GM10248 (cell line): Measurements from ENCODE around the gene GLRX2.
"Not testable (repeated sequence)": the region's sequence is repeated elsewhere in the genome, so short reads cannot be mapped to it uniquely, and the experiment has no call there.

ENCODE experiments used
- CTCF ChIA-PET: fragments of 300-600 bp; sonication (Branson Sonifier 250); formaldehyde crosslinking; extraction: SDS; loops from one replicate; lab custom pipeline; 2021; ENCODE audit warnings: antibody characterized with exemption; lab: Yijun Ruan, JAX
- POLR2A ChIA-PET: fragments of 350-650 bp; sonication (Branson Sonifier 250); formaldehyde crosslinking; extraction: SDS; loops from one replicate; lab custom pipeline; 2020; ENCODE audit warnings: antibody characterized with exemption; lab: Yijun Ruan, JAX
- DNase-seq: peaks from one replicate; pipeline ENCODE4 v3.0.0; 2012; ENCODE audit errors: extremely low spot score
- CTCF ChIP-seq: IDR thresholded peaks from 2 replicates; pipeline ENCODE4 v1.5.1; 2012; ENCODE audit warnings: mild to moderate bottlenecking, low read depth; ENCODE audit errors: extremely low read depth, missing control alignments, control extremely low read depth

The GLRX2 gene

GRCh38 chr1:193120604-193121166, 15.5 kb upstream of the GLRX2 start:
- no peak for DNase-seq
- ChIA-PET POLR2A (no interaction called here), CTCF (interaction anchor here (0.8 to 2.5 kb wide), 4 partner anchors 9 to 28 kb away, joined by 3 to 11 read pairs (median 5); no protein-coding TSS in a partner anchor)
- no peak for TF ChIP-seq CTCF

GRCh38 chr1:193118803-193119730, 13.9 kb upstream of the GLRX2 start:
- CTCF ChIA-PET, result interaction anchor here (1.2 to 2.1 kb wide), 4 partner anchors 11 to 37 kb away, joined by 3 to 8 read pairs (median 4); no protein-coding TSS in a partner anchor
- no peak for TF ChIP-seq CTCF
- POLR2A ChIA-PET, result no interaction called here
- DNase-seq, result no peak

- CTCF ChIA-PET, result interaction anchor here (1.4 to 2.1 kb wide), 2 partner anchors 10 to 14 kb away, joined by 3 to 8 read pairs; no protein-coding TSS in a partner anchor
- POLR2A ChIA-PET, result no interaction called here
- no peak for TF ChIP-seq CTCF
- no peak for DNase-seq
Measured at GRCh38 chr1:193118194-193118593, 13.0 kb upstream of the GLRX2 start.

GRCh38 chr1:193117167-193117566, 12.0 kb upstream of the GLRX2 start:
- DNase-seq, POLR2A ChIA-PET: not testable (repeated sequence)
- CTCF ChIA-PET, result interaction anchor here (1.4 to 2.1 kb wide), 2 partner anchors 9 to 17 kb away, joined by 3 to 8 read pairs; no protein-coding TSS in a partner anchor

GRCh38 chr1:193115629-193116227, 10.5 kb upstream of the GLRX2 start:
- DNase-seq, result no peak
- ChIA-PET CTCF (interaction anchor here (1.2 kb wide), 1 partner anchor 11 kb away, joined by 3 read pairs; the partner anchor contains the start of gene GLRX2), POLR2A (no interaction called here)
- TF ChIP-seq CTCF, result no peak

- no peak for TF ChIP-seq CTCF
- ChIA-PET CTCF (interaction anchor here (1.5 to 2.1 kb wide), 2 partner anchors 10 to 15 kb away, joined by 3 to 9 read pairs; partner anchors contain the start of gene GLRX2), POLR2A (no interaction called here)
- DNase-seq, result no peak
Measured at GRCh38 chr1:193114485-193115095, 9.4 kb upstream of the GLRX2 start.
